B cell (primary cell): ENCODE data around the gene OLIG3. TPM values are rescaled to one million over a fixed set of nuclear protein-coding genes. Genes with fewer than 3 reads are reported as not detected.

Source experiments
- ATAC-seq: fragments of 200-7000 bp; cut with Tn5 transposase; one replicate; pipeline ENCODE4 v1.10.0; 2021; ENCODE audit warnings: low read depth, mild to moderate bottlenecking, moderate number of reproducible peaks, moderate library complexity
- CTCF ChIA-PET: fragments of 350-600 bp; sonication (Branson Sonifier 250); formaldehyde crosslinking; loops from one replicate; lab custom pipeline; 2021; ENCODE audit warnings: antibody characterized with exemption, inconsistent platforms; lab: Charles Lee
- POLR2A ChIA-PET: fragments of 350-600 bp; sonication (Branson Sonifier 250); formaldehyde crosslinking; loops from one replicate; lab custom pipeline; 2021; ENCODE audit warnings: antibody characterized with exemption; lab: Charles Lee
- DNase-seq: peaks from one replicate; pipeline ENCODE4 v3.0.0; 2013
- H2AFZ ChIP-seq: 2 replicates; pipeline ENCODE4 v1.6.1; 2012; ENCODE audit warnings: mild to moderate bottlenecking, low read depth, low read length; ENCODE audit not compliant: insufficient read depth, poor library complexity, severe bottlenecking
- H3K27ac ChIP-seq, 2 donors: 1 replicate in 1 of 2; 2 replicates in 1 of 2; pipeline ENCODE4 v1.5.1; 2012 to 2013; ENCODE audit warnings: low read length in 2 of 2, mild to moderate bottlenecking in 2 of 2, moderate library complexity in 1 of 2
- H3K27me3 ChIP-seq, 4 experiments: fragments of 200-600 bp in 1 of 4; sonication (generic) in 1 of 4; replicated peaks in 1 of 4; 1 replicate in 2 of 4; 2 replicates in 2 of 4; pipeline versions ENCODE4 v1.6.1 to v1.7.0; 2013 to 2016; ENCODE audit warnings: low read length in 3 of 4, mild to moderate bottlenecking in 2 of 4, mixed read lengths in 1 of 4, moderate library complexity in 1 of 4; ENCODE audit not compliant: insufficient read depth in 4 of 4, control insufficient read depth in 3 of 4; ENCODE audit errors: control extremely low read depth in 1 of 4
- H3K36me3 ChIP-seq, 2 experiments: replicated peaks in 1 of 2; 1 replicate in 1 of 2; 2 replicates in 1 of 2; pipeline versions ENCODE4 v1.6.1 to v1.7.1; 2013; ENCODE audit warnings: low read length in 1 of 2; ENCODE audit not compliant: insufficient read depth in 2 of 2, control insufficient read depth in 1 of 2; ENCODE audit errors: control extremely low read depth in 1 of 2, extremely low read depth in 1 of 2
- H3K4me1 ChIP-seq, 2 donors: fragments of 200-600 bp in 1 of 2; sonication (generic) in 1 of 2; 1 replicate in 1 of 2; 2 replicates in 1 of 2; pipeline versions ENCODE4 v1.5.1 to v1.6.1; 2013 to 2017; ENCODE audit warnings: low read length in 2 of 2; ENCODE audit not compliant: control insufficient read depth in 2 of 2, insufficient read depth in 2 of 2
- H3K4me2 ChIP-seq: replicated peaks from 2 replicates; pipeline ENCODE3; 2012; ENCODE audit warnings: mild to moderate bottlenecking, low read depth, low read length; ENCODE audit not compliant: poor library complexity, severe bottlenecking
- H3K4me3 ChIP-seq, 5 experiments: fragments of 200-600 bp in 1 of 5; sonication (generic) in 1 of 5; 1 replicate in 3 of 5; 2 replicates in 2 of 5; pipeline versions ENCODE4 v1.5.1 to v1.7.0; 2011 to 2016; ENCODE audit warnings: low read length in 4 of 5, mild to moderate bottlenecking in 4 of 5, low read depth in 2 of 5, control low read depth in 1 of 5, moderate library complexity in 1 of 5; ENCODE audit not compliant: insufficient read depth in 1 of 5; ENCODE audit errors: control extremely low read depth in 1 of 5, extremely low read depth in 1 of 5
- H3K79me2 ChIP-seq: fragments of 200-600 bp; sonication (generic); one replicate; pipeline ENCODE4 v1.6.0; 2016; ENCODE audit warnings: low read length; ENCODE audit not compliant: control insufficient read depth, insufficient read depth
- H3K9ac ChIP-seq: fragments of 200-600 bp; sonication (generic); 2 replicates; pipeline ENCODE4 v1.6.1; 2017; ENCODE audit warnings: mild to moderate bottlenecking, low read length, moderate library complexity
- H3K9me3 ChIP-seq, 3 donors: one replicate each; pipeline versions ENCODE4 v1.6.1 to v1.7.1; 2013; ENCODE audit warnings: low read length in 2 of 3; ENCODE audit not compliant: control insufficient read depth in 2 of 3, insufficient read depth in 1 of 3; ENCODE audit errors: control extremely low read depth in 1 of 3
- H4K20me1 ChIP-seq: 2 replicates; pipeline ENCODE4 v1.6.0; 2012; ENCODE audit warnings: mild to moderate bottlenecking, low read length; ENCODE audit not compliant: insufficient read depth, control insufficient read depth, poor library complexity, severe bottlenecking
- H3K27ac Mint-ChIP-seq: one replicate; pipeline ENCODE4 v1.8.0; 2021; ENCODE audit warnings: mixed read lengths
- H3K27me3 Mint-ChIP-seq: one replicate; pipeline ENCODE4 v1.8.0; 2021; ENCODE audit warnings: mixed read lengths
- H3K4me1 Mint-ChIP-seq: one replicate; pipeline ENCODE4 v1.8.0; 2021; ENCODE audit warnings: mixed read lengths
- H3K4me3 Mint-ChIP-seq: one replicate; pipeline ENCODE4 v1.8.0; 2021; ENCODE audit warnings: mixed read lengths
- H3K9me3 Mint-ChIP-seq: one replicate; pipeline ENCODE4 v1.8.0; 2022; ENCODE audit warnings: mixed read lengths; ENCODE audit not compliant: insufficient read depth
- EZH2 ChIP-seq: IDR thresholded peaks from 2 replicates; pipeline ENCODE4 v1.6.1; 2012; ENCODE audit warnings: borderline replicate concordance, low read depth, mild to moderate bottlenecking, moderate library complexity, low read length; ENCODE audit not compliant: insufficient read depth, poor library complexity, severe bottlenecking
- WGBS: methylation state at CpG from one replicate; pipeline ENCODE4 v1.1.5; 2013; ENCODE audit warnings: missing lambda C conversion rate; ENCODE audit not compliant: insufficient coverage; 5-methylcytosine and 5-hydroxymethylcytosine counted together
- intact Hi-C: fragments of 100-400 bp; cut with micrococcal nuclease; formaldehyde crosslinking; loops from one replicate; pipeline ENCODE4 v1.10.0; 2022
- polyA plus RNA-seq: library from polyadenylated mRNA; depleted of rRNA; stranded (reverse); fragments of >200 nt; gene quantifications from 2 replicates; pipeline ENCODE4 v1.2.3, GENCODE V29; 2012
- total RNA-seq, 2 donors: library from RNA; stranded (reverse); fragments of 120-200 nt in 1 of 2; gene quantifications; 1 replicate in 1 of 2; 2 replicates in 1 of 2; pipeline versions ENCODE4 v1.2.3 to v1.2.4, GENCODE V29; 2013 to 2022
- TF ChIP-seq, protein P1 (sequence below): fragments of 200-600 bp; IDR thresholded peaks from one replicate; pipeline ENCODE4 v1.8.0; 2022; ENCODE audit warnings: antibody characterized with exemption, mild to moderate bottlenecking

Gene OLIG3
- total and polyA plus RNA-seq, 2 donors (not counting 1 experiment from before 2014, with no cell fraction given) = not detected

DNA sequence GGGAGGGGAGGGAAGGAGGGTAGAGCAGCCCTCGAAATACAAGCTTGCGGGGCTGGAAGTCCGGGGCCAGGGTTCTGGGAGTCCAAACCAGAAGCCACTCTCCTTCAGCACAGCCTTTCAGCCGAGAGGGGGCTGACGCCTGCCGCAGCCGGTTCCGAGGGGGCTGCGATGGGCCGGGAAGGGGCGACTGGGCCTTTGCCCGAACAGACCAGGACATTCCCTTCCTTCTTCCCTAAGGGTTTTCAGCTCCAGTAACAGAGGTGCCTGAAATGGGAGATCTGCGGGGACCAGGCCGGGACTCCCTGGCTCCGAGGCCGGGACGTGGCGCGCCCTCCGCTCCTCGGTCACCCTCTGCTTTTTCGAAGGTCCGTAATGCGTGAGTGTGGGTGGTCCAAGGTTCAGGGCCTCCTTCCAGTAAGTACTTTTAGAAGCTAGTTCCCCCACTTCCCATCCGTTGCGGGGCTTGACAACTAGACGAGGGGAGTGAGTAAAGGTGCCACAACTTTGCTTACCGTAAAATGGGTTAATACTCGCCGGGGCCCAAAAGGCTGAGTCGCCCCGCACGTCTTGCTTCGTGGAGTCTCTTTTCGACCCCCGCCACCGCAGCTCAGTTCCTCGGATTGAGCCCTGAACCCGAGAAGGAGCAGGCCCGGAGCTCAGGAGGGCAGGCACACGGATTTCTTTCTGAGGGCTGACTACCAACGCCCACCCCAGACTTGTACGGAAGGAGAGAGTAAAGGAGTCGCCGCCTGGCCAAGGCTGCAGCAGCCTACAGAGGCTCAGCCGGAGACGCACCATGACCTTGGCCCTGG lies 2.9 kb upstream of the OLIG3 start:
- Histone ChIP-seq H3K4me2 (peak overlapping the region; percentile 77), H3K4me1 (peaks cover 57 to 59% of the 10 kb centered on the region in 2 donors), H3K4me3 (peak overlapping the region in 4 of 5 experiments; percentile 6 to 51 (median 32)), H3K36me3 (no peaks in the 10 kb centered on the region), H3K9ac (peak overlapping the region; percentile 27), H3K27me3 (peaks cover 3 to 87% (median 77%) of the 10 kb centered on the region in 4 experiments), H3K27ac (no peak overlapping the region), H2AFZ (peak overlapping the region; percentile 73), H3K79me2 (no peaks in the 10 kb centered on the region), H4K20me1 (no peaks in the 10 kb centered on the region), H3K9me3 (peaks cover 0 to 58% (median 22%) of the 10 kb centered on the region in 3 donors)
- intact Hi-C loops = no loop called here
- no peak overlapping the region for H3K27ac Mint-ChIP-seq
- CTCF ChIA-PET = no interaction called here
- H3K4me3 Mint-ChIP-seq = peak overlapping the region; percentile 78
- no peak for TF ChIP-seq EZH2
- TF ChIP-seq, protein P1, sequence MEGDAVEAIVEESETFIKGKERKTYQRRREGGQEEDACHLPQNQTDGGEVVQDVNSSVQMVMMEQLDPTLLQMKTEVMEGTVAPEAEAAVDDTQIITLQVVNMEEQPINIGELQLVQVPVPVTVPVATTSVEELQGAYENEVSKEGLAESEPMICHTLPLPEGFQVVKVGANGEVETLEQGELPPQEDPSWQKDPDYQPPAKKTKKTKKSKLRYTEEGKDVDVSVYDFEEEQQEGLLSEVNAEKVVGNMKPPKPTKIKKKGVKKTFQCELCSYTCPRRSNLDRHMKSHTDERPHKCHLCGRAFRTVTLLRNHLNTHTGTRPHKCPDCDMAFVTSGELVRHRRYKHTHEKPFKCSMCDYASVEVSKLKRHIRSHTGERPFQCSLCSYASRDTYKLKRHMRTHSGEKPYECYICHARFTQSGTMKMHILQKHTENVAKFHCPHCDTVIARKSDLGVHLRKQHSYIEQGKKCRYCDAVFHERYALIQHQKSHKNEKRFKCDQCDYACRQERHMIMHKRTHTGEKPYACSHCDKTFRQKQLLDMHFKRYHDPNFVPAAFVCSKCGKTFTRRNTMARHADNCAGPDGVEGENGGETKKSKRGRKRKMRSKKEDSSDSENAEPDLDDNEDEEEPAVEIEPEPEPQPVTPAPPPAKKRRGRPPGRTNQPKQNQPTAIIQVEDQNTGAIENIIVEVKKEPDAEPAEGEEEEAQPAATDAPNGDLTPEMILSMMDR = no peak
- peaks cover 52% of the 10 kb centered on the region for H3K4me1 Mint-ChIP-seq
- POLR2A ChIA-PET = interaction anchor here (0.7 kb wide), 1 partner anchor 175 kb away, joined by 3 read pairs; no protein-coding TSS in a partner anchor
- ATAC-seq = no peak
- H3K27me3 Mint-ChIP-seq = peaks cover 80% of the 10 kb centered on the region
- DNase-seq = peak; percentile 46
- no peaks in the 10 kb centered on the region for H3K9me3 Mint-ChIP-seq
- 9% methylated on average over 38 of the region's 47 CpGs for WGBS

DNA sequence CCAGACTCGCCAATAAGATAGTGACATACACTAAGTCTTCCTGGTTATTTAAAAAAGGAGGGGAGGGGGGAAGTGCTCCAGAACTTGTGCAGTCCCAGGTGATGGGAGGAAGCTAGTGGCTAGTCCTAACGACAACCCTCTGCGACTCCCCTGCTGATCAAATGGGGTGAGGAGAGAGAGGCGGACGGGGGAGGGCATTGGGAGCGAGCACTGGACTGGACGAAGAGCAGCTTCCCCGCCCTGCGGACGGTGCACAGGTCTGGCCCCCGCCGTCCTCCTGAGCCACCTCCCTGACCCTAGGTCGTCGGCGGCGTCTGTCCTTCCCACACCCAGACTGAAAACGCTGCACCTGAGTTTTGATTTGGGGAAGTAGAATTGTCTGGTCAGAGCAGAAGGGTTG lies 2.2 kb upstream of the OLIG3 start:
- TF ChIP-seq EZH2 = no peak
- TF ChIP-seq, protein P1 = no peak
- Histone ChIP-seq H4K20me1 (no peaks in the 10 kb centered on the region), H3K4me2 (peak overlapping the region; percentile 77), H3K9ac (no peak overlapping the region), H3K4me3 (peak overlapping the region in 1 of 5 experiments; percentile 4), H3K4me1 (peaks cover 59 to 60% of the 10 kb centered on the region in 2 donors), H3K27me3 (peaks cover 3 to 88% (median 84%) of the 10 kb centered on the region in 4 experiments), H2AFZ (no peak overlapping the region), H3K79me2 (no peaks in the 10 kb centered on the region), H3K36me3 (no peaks in the 10 kb centered on the region), H3K9me3 (peaks cover 0 to 58% (median 22%) of the 10 kb centered on the region in 3 donors), H3K27ac (no peak overlapping the region)
- no peak for ATAC-seq
- H3K9me3 Mint-ChIP-seq = no peaks in the 10 kb centered on the region
- intact Hi-C loops = no loop called here
- H3K4me3 Mint-ChIP-seq = peak overlapping the region; percentile 67
- ChIA-PET CTCF (no interaction called here), POLR2A (interaction anchor here (0.7 kb wide), 1 partner anchor 174 kb away, joined by 3 read pairs; no protein-coding TSS in a partner anchor)
- H3K27ac Mint-ChIP-seq = peak overlapping the region; percentile 15
- peak; percentile 55 for DNase-seq
- WGBS = 19% methylated on average over 11 of the region's 17 CpGs
- peaks cover 53% of the 10 kb centered on the region for H3K4me1 Mint-ChIP-seq
- peaks cover 80% of the 10 kb centered on the region for H3K27me3 Mint-ChIP-seq
